DMS 273 treated with DMSO at 0.1 percent for 48 hours (cell line): Measurements from ENCODE around the gene STX12.
"Not testable (repeated sequence)": the region's sequence is repeated elsewhere in the genome, so short reads cannot be mapped to it uniquely, and the experiment has no call there.

ENCODE experiments used
- DNase-seq: peaks from one replicate; lab custom pipeline; 2025; lab: John Stamatoyannopoulos, UW

STX12 gene

GRCh38 chr1:27830621-27831440, 57.8 kb downstream of the STX12 start, which contains the start of gene PPP1R8:
PPP1R8 (plus strand) TSS chr1:27830782; CDS start chr1:27830836, 54 bp downstream.
- peak; percentile 91 for DNase-seq

GRCh38 chr1:27831568-27832410, 58.8 kb downstream of the STX12 start:
- no peak for DNase-seq

- DNase-seq, result no peak
Observed at GRCh38 chr1:27832762-27833161, 59.7 kb downstream of the STX12 start.

- no peak for DNase-seq
Observed at GRCh38 chr1:27833470-27833869, 60.5 kb downstream of the STX12 start.

DNA sequence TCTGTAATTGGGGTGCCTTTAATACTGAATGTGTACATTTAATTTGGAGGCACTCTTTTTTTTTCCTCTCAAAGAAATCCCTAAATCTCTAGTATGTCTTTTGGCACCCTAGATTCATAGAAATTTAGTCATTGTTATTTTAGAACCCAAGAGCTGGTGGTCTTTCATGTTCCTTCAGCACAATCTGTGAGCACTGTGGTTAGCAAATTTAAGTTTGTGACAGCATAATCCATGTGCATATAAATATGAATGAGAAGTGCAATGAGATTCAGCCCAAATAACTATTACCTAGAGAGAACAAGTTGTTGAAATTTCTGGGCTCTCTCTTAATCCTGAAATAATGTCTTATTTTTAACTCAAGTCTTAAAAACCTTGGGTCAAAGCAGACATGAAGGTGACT, 62.0 kb downstream of the STX12 start:
- DNase-seq, result no peak

DNA sequence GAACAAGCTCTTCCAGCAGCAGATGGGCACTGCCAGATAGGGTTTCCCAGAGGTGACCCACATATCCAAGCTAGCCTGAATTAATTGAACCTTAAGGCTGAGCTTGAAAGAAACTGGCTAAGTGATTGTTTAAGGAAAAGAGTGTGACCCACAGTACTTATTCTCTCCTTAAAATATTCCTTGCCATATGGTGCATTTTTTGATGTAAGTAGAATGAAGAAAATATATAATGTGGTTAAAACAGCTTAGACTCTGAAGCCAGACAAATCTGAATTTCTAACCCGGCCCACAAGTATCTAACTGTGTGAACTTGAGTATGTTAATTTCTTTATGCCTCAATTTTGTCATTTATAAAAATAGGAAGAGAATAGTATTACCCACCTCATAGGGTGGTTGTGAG, 62.5 kb downstream of the STX12 start:
- no peak for DNase-seq

DNA sequence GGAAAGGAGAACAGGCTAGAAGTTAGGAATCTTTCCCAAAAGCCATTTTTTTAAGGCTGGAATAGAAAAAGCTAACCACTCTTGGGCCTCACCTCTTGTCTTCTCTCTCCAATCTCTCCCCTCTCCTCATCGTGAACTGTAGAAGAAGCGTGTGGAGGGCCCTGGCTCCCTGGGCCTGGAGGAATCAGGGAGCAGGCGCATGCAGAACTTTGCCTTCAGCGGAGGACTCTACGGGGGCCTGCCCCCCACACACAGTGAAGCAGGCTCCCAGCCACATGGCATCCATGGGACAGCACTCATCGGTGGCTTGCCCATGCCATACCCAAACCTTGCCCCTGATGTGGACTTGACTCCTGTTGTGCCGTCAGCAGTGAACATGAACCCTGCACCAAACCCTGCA, 76.9 kb downstream of the STX12 start:
- DNase-seq, result no peak

DNA sequence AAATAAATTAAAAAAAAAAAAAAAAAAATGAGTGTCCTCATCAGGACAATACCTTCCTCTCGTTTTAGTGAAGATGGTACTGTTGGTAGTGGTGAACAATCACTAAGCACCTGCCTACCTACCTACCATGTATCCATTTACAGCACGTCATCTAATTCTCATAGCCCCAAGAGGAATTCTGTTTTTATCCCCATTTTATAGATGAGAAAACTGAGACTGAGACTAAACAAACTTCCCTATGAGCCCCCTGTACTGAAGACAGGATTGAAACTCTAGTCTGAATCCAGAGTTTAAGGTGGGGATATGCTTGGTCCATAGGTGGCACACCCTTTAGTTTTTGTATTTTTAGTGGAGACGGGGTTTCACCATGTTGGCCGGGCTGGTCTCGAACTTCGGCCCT, 82.1 kb downstream of the STX12 start:
- DNase-seq, result no peak

DNA sequence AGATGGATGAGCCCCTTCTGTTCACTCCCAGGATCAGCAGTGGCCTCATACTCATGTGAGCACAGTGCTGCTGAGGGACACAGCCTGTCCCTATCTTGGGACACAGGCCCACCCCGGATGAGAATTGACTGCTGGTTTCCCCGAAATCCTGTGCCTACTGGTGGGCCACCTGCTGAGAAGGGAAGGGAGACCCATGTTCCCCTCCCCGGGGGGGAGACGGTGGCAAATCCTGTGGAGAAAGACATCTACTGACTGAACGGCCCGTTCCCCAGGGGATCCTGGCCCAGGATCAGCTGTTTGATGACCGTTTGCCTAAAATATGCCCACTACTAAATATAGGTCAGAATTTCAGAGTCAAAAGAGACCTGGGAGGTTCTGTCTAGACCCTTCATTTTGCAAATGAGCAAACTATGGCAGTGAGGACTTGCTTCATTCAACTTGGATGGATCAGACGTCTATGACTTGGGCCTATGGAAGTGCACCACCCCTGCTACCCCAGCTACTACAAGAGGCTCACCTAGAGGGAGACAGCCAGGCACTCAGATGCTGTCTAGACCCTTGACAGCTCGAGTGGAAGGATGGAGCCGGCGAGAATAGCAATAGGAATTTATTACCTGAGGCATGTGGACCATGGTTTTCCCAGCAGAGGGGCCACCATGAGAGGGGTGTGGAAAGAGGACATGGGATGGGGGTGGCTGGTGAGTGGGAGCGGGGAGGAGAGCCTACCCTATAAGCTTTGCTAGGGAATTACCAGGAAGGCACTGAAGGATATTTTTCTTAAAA, 83.7 kb downstream of the STX12 start:
- no peak for DNase-seq

DNA sequence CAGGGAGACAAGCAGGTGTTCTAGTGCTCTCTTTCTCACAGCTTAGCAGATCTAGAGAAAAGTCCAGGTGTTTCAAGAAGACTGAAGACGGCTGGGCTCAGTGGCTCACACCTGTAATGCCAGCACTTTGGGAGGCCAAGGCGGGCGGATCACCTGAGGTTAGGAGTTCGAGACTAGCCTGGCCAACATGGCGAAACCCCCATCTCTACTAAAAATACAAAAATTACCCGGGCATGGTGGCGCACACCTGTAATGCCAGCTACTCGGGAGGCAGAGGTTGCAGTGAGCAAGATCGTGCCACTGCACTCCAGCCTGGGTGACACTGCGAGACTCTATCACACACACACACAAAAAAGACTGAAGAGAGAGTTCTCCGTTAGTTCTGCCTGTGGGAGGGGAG, 84.5 kb downstream of the STX12 start:
- DNase-seq, result not testable (repeated sequence)

- peak; percentile 35 for DNase-seq
Observed at GRCh38 chr1:27858072-27858948, 85.3 kb downstream of the STX12 start.

- DNase-seq, result no peak
Observed at GRCh38 chr1:27858949-27859576, 86.0 kb downstream of the STX12 start.

GRCh38 chr1:27861436-27861835, 88.4 kb downstream of the STX12 start:
- DNase-seq, result no peak

GRCh38 chr1:27862004-27862403, 89.0 kb downstream of the STX12 start:
- no peak for DNase-seq

DNA sequence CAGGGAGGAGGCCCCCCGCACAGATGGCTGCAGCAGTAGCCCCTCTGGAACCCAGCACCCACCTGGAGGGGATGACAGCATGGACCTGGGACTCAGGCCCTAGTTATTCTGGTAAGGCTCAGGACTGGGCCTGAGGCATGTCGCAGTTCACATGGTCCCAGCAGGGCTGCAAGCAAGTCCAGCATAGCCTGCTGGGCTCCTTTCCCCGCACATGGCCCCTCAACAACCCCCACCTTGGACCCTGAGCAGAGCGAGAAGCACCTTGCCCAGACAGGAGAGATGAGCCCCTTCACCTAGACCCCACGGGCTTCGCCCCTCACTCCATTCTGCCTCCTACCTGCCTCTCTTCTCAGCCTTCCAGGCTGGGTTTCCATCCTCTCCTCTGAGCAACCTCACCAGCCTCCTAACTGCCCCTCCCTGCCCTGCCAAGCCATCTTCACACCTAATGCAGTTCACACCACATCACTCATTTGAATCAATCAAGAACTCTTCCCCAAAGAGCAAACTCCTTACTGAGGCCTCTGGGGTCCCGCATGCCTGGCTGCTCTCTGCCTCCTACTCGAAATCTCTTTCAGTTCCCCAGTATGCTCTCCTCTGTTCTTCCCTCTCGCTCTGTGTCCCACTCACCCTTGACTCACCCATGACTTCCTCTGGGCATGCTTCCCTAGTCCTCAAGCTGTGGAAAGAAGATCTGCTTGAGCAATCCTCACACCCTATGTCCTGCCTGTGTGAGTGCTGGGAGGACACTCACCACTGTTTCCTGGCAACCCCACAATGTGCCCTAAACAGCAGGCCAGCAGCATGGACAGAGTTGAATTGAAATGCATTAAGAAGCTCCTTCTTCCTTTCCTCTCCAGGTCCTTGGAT, 89.9 kb downstream of the STX12 start:
- no peak for DNase-seq

GRCh38 chr1:27863538-27863915, 90.5 kb downstream of the STX12 start:
- no peak for DNase-seq

GRCh38 chr1:27864264-27864895, 91.4 kb downstream of the STX12 start:
- DNase-seq, result no peak

DNA sequence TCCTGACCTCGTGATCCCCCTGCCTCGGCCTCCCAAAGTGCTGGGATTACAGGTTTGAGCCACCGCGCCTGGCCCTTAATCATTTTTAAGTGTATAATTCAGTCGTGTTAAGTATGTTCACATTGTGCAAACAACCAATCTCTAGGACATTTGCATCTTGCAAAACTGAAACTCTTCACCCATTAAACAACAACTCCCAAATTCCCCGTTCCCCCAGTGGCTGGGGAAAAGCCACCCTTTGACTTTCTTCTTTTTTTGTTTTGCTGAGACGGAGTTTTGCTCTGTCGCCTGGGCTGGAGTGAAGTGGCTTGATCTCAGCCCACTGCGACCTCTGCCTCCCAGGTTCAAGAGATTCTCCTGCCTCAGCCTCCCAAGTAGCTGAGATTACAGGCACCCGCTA, 92.8 kb downstream of the STX12 start:
- no peak for DNase-seq

- no peak for DNase-seq
Observed at GRCh38 chr1:27868556-27868931, 95.5 kb downstream of the STX12 start.
